ENCODE measurements around the gene IFNK. TPM values are rescaled to one million over a fixed set of nuclear protein-coding genes. Genes with fewer than 3 reads are reported as not detected.

IFNK gene
- total RNA-seq, result not detected in 2 replicates

GRCh38 chr9:27524236-27524635 is at the start of gene IFNK:
IFNK (plus strand) TSS chr9:27524290; CDS start chr9:27524337, 47 bp downstream.

GRCh38 chr9:27529316-27530278 is 5.5 kb downstream of the IFNK start, which contains the start of gene MOB3B:
MOB3B (minus strand) TSS chr9:27529814; CDS start chr9:27455550, 74,264 bp downstream.

GRCh38 chr9:27572918-27573633 is 49.0 kb downstream of the IFNK start, which contains the start of gene C9orf72:
C9orf72 (minus strand) TSS chr9:27573481; CDS start chr9:27567120, 6,361 bp downstream.

Other genes starting within 250 kb of the IFNK start
- not detected in 2 replicates for gene EQTN, start 227.1 kb upstream of the IFNK start, total RNA-seq
- 0.30 and 0.40 TPM in 2 replicates for gene MOB3B, start 5.5 kb downstream of the IFNK start, total RNA-seq
- 6.5 and 8.5 TPM in 2 replicates for gene C9orf72, start 49.2 kb downstream of the IFNK start, total RNA-seq